DOHH2 (cell line): ENCODE measurements around the gene PGF.

ENCODE experiments used
- CTCF ChIP-seq: fragments of 200-600 bp; sonication (generic); IDR thresholded peaks from one replicate; pipeline ENCODE4 v1.5.1; 2014; ENCODE audit warnings: antibody characterized with exemption, mild to moderate bottlenecking, low read depth, low read length; ENCODE audit not compliant: poor library complexity, severe bottlenecking
- EZH2phosphoT487 ChIP-seq: fragments of 200-600 bp; sonication (generic); IDR thresholded peaks from 2 replicates; pipeline ENCODE4 v1.6.1; 2017; ENCODE audit warnings: borderline replicate concordance, mild to moderate bottlenecking, antibody characterized with exemption, low read length, moderate library complexity, mixed read lengths

GRCh38 chr14:74952697-74953484 lies 2.5 kb downstream of the PGF start:
- TF ChIP-seq CTCF, result no peak
- TF ChIP-seq EZH2phosphoT487, result no peak
